GM19035 (cell line): ENCODE measurements around the gene TNF.
A peak's percentile ranks its signal among the peaks of the same experiment; 100 is the strongest.
"Not testable (repeated sequence)": the region's sequence is repeated elsewhere in the genome, so short reads cannot be mapped to it uniquely, and the experiment has no call there.

Experiments used
- ATAC-seq: cut with Tn5 transposase; IDR thresholded peaks from one replicate; pipeline ENCODE4 v1.9.1; 2021; ENCODE audit not compliant: unreplicated experiment

TNF gene

DNA sequence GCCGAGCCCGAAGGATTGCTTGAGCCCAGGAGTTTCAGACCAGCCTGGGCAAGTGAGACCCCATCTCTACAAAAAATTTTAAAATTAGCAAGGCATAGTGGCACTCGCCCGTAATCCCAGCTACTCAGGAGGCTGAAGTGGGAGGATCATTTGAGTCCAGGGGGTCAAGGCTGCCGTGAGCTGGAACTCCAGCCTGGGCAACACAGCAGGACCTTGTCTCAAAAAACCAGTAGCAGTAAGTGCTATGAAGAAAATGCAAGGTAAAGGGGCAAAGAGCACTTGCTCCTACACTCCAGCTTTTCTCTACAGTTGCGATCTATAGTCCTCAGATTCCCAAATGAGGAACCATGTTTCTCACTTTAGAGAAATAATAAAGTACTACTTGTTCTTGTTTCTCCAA, 31.7 kb upstream of the TNF start:
- ATAC-seq = no peak

DNA sequence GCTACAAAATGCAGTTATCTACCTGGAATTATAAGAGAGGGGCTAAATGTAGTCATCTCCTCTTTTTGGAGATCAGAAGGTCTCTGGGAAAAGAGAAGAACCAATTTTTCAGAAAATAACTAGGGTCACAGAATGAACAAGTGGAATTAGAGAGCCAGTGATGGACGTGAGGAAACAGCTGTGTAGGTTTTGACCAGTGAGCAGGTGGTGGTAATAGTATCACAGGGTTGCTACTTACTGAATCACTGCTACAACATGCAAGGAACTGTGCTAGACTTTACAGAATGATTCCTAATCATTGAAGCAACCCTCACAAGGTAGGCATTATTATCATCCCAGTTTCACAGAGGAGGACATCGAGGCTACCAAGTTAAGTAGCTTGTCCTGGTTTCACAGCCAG, 30.7 kb upstream of the TNF start:
- no peak for ATAC-seq

DNA sequence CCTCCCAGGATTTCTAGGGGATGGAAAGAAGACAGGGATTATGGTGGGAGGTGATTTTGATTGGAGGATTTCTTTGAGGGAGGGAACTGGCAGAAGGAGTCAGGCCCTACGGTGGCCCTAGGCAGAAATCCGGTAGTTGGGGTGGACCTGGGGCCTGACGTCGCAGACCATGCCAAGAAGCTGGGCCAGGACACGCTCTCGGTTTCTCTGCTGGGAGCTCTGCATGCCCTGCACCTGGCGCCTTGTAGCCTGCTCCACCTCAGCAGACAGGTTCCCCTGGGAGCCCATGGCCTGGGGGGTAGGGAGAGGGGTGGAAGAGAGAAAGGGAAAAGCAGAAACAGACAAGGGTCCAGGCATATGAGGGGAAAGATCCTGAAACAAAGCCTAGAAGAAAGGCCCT, 30.1 kb upstream of the TNF start:
- ATAC-seq = no peak

DNA sequence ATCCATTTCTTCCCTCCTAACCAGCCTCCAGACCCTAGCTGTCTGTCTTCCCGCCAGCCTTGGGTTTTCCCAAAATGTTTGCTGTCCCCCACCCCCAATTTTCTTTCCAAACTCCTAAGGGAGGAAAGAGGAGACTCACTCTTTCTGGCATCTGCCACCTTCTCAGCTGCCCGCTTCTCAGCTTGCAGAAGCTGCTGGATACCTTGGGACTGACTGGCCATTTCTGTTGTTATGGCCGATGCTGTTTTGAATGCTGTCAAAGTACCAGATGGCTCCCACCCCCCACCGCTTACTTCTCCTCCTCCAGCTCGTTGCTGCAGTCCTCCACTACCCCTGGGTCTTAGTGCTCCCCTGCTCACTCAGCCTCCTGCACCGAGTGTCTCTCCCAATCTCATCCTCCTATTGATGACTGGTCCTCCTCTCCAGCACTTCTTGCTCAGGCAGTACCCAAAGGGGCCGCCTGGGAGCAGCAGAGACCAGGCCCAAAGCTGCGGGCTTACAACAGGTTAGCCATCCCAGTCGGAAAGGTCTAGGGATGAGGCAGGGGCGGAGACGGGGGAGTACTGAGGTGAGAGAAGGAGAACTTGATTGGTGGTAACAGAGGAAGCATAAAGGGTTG, 28.9 kb upstream of the TNF start, which contains the start of gene ATP6V1G2:
ATP6V1G2 (minus strand) TSS at position 270 of the 619 bp plus-strand sequence; CDS start at position 221, 49 bp downstream.
- peak; percentile 40 for ATAC-seq

DNA sequence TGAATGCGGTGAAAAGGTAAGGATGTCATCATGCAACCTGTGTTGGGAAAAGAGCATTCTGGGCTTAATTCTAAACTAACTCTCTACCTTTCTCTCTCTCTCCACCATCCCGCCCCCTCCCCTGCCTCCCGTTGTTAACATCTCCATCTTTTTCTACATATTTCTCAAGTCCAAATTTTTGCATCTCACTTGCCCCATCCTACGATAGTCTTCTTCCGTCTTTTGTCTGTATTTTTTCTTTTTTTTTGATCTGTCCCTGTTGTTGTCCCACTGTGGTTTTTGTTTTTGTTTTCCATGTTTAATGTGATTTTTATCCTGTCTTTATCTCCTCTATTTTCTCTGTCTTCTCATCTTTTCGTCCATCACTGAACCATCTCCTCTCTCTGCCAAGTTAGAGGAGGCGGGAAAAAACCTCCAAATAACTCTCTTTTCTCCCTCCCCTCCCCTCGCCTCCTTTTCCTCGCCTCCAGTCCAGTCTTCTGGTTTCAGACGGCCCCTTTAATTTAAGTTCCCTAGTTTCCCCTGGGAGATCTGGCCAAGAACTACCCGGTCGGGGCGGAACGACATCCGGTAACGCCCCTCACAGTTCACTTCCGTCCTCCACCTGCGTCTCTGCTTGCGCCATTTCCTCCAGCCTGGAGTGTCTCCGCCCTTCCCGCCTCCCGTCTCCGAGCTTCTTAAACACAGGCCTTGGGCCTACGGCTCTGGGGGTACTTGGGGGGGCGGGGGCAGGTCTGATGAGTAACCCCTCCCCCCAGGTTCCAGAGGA, 28.2 kb upstream of the TNF start, which contains the start of gene NFKBIL1:
NFKBIL1 (plus strand) TSS at position 651 of the 769 bp plus-strand sequence; CDS start at position 738, 87 bp downstream.
- ATAC-seq = peak; percentile 77

DNA sequence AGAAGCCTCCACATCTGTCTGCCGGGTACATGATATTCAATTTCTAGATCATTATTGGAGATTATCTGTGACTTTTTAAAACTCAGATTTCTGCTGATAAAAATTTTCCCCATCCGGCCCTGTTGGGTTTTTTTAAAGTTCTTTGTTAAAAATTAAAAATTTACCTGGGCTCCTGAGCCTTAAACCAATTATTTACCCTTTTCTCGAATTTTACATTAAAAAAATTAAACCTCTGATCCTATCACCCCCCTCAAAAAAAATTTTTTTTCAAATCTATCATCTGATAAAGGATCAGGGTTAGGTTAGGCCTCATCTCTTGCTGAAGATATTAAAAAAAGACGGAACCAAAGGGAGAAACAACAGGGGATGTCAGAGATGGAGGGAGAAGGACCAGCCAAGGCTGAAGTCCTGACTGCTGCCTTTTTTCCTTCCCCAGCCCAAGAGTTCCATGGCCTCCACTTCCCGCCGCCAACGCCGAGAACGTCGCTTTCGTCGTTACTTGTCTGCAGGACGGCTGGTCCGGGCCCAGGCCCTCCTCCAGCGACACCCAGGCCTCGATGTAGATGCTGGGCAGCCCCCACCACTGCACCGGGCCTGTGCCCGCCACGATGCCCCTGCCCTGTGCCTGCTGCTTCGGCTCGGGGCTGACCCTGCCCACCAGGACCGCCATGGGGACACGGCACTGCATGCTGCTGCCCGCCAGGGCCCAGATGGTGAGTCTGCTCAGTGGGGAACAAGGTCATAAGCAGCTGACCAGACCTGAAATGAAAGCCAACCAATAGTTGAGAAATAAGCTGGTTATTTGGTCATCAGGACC, 27.4 kb upstream of the TNF start:
- no peak for ATAC-seq

DNA sequence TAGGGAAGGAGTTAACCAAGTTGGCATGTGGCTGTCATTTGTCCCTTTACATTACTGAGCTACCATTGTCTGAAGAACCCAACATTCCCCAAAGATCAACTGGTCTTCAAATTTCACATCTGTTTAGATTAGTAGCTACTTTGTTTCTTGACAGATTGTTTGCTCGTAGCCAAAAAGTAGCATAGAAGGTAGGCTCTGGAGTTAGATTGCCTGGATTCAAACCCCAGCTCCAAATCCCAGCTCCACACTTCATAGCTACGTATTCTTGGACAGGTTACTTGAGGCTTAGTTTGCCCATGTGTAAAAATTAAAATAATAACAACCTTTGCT, 26.9 kb upstream of the TNF start:
- ATAC-seq = no peak

DNA sequence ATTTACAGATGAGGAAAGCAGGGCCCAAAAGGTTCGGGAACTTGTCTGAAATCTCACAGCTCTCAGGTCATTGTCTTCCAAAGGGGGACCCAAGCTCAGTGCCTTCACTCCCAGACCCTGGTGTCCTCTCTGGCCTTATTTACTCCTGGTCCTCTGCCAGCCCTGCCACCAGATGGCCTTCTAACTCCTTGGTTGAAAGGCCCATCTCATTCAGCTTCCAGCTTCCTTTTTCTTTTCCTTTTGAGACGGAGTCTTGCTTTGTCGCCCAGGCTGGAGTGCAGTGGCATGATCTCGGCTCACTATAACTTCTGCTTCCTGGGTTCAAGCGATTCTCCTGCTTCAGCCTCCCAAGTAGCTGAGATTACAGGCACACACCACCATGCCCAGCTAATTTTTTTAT, 24.0 kb upstream of the TNF start:
- ATAC-seq = not testable (repeated sequence)

DNA sequence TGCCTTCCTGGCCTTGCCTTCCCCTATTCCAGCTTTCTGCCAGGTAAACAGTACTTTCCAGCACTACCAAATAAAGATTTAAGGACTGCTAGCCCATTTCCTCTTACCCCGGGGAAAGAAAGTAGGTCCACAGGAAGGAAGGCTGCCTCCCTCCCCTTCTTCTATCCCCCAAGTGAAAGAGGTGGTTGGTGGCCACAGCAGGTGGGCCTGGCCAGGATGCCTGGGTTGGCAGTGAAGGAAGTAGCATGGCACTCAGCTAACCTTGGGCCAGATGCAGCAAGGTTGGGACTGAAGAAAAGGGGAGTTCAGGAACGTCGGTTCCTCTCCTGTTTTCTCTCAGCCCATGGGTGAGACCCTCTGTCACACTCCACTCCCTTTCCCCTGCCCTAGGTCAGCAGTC, 19.1 kb upstream of the TNF start:
- no peak for ATAC-seq

DNA sequence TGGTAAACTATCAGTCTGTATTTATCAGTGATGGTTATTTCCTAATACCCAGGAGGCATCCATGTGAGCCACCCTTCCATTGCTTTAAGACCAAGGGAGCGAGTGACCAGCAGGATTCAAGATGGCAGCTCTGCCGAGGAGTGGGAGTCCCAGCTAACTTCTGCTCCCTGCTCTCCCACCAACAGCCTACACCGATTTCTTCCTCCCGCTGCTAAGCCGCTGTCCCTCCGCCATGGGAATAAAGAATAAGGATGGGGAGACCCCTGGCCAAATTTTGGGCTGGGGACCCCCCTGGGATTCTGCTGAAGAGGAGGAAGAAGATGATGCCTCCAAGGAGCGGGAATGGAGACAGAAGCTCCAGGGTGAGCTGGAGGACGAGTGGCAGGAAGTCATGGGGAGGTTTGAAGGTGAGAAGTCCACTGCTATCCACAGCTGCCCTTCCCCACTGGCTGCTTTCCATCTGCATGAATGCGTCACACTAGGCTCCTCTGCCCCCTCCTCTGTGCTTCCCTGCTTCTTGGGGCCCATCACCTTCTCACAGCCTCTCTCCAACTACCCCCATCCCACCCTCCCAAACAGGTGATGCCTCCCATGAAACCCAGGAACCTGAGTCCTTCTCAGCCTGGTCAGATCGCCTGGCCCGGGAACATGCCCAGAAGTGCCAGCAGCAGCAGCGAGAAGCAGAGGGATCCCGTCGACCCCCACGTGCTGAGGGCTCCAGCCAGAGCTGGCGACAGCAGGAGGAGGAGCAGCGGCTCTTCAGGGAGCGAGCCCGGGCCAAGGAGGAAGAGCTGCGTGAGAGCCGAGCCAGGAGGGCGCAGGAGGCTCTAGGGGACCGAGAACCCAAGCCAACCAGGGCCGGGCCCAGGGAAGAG, 17.7 kb upstream of the TNF start:
- ATAC-seq = no peak

DNA sequence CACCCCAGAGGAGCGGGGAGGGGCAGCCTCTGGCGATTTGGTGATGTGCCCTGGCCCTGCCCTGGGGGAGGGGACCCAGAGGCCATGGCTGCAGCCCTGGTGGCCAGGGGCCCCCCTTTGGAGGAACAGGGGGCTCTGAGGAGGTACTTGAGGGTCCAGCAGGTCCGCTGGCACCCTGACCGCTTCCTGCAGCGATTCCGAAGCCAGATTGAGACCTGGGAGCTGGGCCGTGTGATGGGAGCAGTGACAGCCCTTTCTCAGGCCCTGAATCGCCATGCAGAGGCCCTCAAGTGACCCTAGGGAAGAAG, 17.1 kb upstream of the TNF start:
- ATAC-seq = no peak

DNA sequence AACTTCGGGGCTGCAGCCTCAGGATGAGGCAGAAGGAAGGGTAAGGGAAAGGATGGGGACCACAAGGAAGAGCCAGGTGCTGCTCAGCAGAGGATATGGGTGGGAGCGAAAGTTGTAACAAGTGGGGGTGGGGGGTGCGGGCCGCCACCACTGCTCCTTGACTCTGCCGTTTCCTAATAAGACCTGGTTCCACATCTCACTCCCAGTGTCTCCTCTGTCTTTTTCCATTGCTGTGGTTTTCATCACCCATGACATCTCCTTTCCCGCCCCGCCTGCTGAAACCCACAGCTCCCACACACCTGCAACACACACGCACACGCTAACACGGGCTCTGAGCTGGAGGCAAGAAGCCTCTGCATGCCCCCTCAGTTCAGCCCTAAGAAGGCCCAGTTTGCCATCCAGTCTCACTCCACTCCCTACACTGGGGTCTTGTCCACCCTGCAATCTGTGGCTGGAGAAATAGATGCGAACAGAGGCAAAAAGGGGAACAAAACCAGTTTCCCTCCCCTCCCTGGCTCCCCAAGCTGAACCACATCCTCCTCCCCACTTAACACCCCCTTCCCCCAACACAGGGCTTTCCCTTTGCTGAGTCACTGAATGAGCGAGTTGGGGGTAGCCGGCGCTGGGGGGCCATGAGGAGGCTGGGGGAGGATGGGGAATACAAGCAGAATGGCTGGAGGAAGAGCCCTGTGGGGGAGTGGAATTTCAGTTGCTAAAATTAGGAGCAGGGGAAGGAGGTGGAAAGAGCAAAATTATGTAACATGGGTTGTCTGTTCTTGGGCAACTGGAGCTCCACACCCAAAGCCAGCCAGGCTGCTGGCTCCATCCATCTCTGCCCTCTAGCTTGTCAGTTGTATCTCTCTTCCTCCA, 16.5 kb upstream of the TNF start:
- ATAC-seq = no peak

DNA sequence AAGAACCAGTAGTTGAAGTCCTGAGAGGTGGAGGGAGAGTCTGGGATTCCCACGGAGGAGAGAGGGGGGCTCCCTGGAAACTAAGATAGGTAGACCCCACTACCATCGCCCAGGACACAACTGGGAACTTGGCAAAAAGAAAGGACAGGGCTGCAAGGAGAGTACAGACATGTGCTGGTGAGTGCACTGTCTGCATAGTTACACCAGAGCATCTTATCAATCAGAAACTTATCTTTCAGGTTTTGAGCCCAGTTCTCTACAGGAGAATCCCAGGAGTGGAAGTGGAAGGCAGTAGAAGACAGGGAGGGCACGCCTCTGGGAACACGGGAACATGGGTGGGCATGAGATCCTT, 15.8 kb upstream of the TNF start:
- peak; percentile 9 for ATAC-seq

DNA sequence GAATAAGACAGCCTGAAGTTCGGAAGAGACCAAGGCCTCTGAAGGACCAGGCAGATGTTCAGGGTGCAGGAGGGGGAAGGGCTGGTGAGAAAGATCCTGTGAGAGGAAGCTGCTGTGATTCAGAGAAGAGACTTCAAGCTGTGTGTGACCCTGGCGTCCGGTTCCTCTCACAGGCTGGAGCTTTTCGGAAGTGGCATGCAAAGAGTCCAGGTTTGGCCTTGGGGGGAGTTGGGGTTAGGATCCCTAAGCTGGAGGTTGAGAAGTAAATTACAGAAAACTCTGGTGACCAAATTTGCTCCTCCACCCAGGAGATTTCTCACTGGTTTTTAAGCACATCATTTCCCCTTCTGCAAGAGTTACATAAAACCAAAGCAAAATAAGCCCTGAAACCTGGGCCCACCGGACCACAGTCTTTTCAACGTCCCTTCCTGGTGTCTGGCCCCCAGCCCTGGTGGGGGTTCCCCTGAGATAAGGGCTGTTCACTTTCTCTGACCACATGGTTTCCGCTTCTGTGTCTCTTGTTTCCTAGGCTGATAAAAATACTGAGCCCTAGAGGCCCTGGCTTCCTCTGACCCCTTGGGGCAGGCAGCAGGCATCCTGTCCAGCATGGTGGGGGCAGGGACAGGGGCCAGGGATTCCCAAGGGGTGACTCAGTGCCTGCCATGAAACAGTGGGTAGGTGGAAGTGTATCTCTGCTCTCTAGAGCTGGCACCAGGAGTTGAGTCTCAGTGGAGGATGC, 15.2 kb upstream of the TNF start:
- ATAC-seq = peak; percentile 70

DNA sequence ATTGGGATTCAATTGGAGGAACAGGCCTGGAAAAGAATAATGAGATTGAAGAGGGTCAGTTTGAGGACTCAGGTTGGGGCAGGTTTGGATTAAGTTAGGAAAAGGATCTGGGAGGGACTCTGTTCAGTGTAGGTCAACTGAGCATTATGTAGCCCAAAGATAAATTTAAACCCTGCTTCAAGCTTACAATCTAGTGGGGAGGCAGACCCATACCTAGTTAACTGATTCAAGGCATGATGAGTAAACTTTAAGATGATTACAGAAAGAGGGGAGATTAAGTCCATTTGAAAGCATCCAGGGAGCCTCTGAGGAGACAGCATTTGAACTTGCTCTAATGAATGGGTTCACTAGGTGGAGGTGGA, 14.7 kb upstream of the TNF start:
- no peak for ATAC-seq

DNA sequence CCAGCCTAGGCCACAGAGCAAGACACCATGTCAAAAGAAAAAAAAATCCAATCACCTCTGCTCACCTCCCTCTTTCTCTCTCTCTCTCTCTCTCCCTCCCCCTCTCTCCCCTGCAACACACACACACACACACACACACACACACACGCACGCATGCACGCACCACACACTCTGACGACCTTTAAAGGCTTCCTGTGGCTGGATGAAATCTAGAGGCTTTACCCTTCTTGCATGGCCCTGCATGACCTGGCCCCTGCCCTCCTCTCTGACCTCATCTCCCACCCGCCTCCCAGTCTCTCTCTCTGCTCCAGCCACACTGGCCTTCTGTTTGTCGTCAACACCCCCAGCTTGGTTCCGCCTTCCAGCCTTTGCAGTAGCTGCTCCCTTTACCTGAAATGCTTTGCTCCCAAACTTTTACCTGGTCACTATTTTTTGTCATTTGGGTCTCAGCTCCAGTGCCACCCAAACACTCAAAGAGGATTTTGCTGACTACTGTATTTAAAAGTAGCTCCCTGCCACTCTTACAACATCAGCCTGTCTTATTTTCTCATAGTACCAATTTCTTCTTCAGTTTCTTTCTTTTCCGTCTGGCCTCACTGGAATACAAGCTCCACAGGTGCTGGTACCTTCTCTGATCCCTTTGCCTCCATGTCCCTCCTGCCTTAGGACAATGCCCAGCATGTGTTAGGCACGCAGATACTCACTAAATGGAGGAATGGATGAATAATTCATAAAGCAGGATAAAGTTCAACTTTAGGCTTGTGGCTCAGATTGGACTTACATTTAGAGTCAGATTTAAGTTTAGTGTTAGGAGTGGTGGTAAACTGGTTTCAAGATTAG, 7.6 kb upstream of the TNF start:
- no peak for ATAC-seq

DNA sequence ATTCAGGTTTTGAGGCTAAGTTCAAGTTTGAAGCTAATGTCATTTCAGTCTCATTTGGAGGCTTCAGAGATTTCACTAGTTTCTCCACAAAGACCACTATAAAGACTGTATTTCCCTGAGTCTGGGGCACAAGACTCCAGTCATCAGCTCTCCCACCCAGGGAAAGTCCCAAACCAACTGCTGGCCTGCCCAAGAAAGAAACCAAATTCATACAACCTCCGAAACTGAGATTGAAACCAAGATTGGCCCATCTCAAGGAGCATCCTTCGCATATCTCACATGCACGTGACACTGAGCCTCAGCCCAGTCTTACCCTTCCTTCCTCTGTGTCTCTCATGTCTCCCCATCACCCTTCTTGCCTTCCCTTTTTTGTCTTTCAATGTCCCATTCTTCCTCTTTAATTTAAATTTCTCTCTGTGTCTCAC, 6.8 kb upstream of the TNF start:
- ATAC-seq = peak; percentile 70

DNA sequence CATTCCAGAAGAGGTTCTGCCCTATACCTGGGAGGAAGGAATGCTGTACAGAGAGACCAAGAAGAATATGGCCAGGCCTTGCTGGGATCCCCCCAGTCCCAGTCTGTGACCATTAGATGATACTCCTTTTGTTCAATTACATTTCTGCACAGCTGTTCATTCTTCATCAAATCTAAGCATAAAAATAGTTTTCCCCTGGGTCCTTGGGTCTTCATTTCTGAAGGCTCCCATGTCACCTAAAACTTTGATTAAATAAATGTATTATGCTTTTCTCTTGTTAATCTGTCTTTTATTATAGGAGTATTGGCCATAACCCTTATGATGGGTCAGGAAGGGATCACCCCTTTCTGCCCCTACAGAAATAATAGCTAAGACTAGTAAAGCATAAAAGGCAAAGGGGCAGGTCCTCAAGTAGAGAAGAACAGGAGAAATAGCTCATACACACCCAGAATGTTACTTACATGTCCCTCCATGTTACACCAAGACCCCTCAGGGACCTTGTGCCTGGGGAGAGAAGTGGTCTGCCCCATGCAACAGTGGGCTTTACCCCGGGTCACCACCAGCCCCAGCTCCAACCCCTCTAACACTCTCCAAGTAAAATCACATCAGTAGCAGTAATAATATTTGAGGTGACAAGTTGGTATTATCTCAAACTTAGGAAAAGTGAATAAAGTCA, 5.4 kb upstream of the TNF start:
- no peak for ATAC-seq
